Large intestine (tissue), 3 donors: ENCODE results near the gene SPACDR. TPM values are rescaled to one million over a fixed set of nuclear protein-coding genes. Genes with fewer than 3 reads are reported as not detected.

Experiments
- DNase-seq, 2 donors: peaks; one replicate each; pipeline versions ENCODE4 v3.0.0 to v3.0.0-alpha.2; 2013
- H3K27ac ChIP-seq: one replicate; pipeline ENCODE4 v1.5.1; 2013; ENCODE audit warnings: low read length
- H3K27me3 ChIP-seq: 2 replicates; pipeline ENCODE4 v1.6.1; 2013; ENCODE audit warnings: low read length; ENCODE audit not compliant: control insufficient read depth, insufficient read depth
- H3K36me3 ChIP-seq: 2 replicates; pipeline ENCODE4 v1.6.1; 2013; ENCODE audit warnings: low read length; ENCODE audit not compliant: control insufficient read depth, insufficient read depth
- H3K4me1 ChIP-seq: one replicate; pipeline ENCODE4 v1.6.1; 2013; ENCODE audit warnings: low read length; ENCODE audit not compliant: control insufficient read depth, insufficient read depth
- H3K4me3 ChIP-seq: one replicate; pipeline ENCODE4 v1.5.1; 2013; ENCODE audit warnings: low read length
- H3K9me3 ChIP-seq: one replicate; pipeline ENCODE4 v1.6.1; 2013; ENCODE audit warnings: mild to moderate bottlenecking, low read depth, low read length, moderate library complexity; ENCODE audit not compliant: control insufficient read depth
- WGBS: methylation state at CpG from one replicate; pipeline ENCODE4 v1.1.5; 2013; ENCODE audit warnings: low lambda C conversion rate; ENCODE audit not compliant: insufficient coverage; 5-methylcytosine and 5-hydroxymethylcytosine counted together
- polyA plus RNA-seq: library from polyadenylated mRNA; unstranded; fragments of 120-200 nt; gene quantifications from one replicate; pipeline ENCODE4 v1.2.1, GENCODE V29; 2013

The SPACDR gene
- polyA plus RNA-seq, 1 donor = 1.4 TPM

DNA sequence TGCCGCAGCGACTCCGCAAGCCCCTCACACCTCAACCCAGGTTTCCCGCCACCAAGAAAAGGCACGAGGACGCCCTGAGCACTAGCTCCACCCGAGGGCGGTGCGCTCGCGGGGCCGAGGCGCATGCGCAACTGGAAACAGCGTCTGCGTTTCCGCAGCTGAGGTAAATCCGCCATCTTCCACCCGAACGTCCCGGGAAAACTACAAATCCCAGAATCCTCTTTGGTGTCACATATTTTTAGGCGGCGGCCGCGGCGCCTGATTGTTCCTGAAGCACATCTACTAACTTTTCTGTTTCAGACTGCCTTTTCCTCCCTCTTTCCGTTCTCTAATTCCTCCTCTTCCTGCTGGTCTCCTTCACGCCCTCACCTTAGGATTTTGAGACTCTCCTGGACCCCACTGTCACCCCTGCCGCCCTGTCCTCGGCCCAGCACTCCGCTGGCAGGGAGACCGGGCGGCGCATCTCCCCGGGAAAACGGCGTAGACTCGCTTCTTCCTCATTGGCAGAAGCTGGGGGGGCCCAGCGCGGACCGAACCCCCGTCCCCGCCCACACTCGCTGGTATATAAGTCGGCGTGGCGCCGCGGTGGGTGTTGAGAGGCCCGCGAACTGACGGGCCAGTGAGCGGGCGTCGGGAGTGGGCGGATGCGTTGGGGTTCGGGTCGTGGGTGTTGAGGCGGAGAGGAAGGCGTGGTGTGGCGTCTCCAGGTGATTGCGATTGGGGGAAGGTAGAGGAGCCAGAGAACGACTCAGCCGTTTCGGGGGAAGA lies 35.7 kb downstream of the SPACDR start, which contains the start of gene ZCWPW1:
Gene ZCWPW1, minus strand, starts transcription at position 505 of the 768 bp plus-strand sequence. CDS start 8,054 bp downstream, outside the sequence.
- Histone ChIP-seq H3K36me3 (peaks cover 19% of the 10 kb centered on the region), H3K27ac (peak within 1 kb of the TSS; percentile 99), H3K9me3 (peaks cover 5% of the 10 kb centered on the region), H3K27me3 (no peaks in the 10 kb centered on the region), H3K4me1 (peaks cover 19% of the 10 kb centered on the region), H3K4me3 (peak within 1 kb of the TSS; percentile 76)
- WGBS = 0% methylated on average over 2 of the region's 66 CpGs
- DNase-seq = peak; percentile 99

DNA sequence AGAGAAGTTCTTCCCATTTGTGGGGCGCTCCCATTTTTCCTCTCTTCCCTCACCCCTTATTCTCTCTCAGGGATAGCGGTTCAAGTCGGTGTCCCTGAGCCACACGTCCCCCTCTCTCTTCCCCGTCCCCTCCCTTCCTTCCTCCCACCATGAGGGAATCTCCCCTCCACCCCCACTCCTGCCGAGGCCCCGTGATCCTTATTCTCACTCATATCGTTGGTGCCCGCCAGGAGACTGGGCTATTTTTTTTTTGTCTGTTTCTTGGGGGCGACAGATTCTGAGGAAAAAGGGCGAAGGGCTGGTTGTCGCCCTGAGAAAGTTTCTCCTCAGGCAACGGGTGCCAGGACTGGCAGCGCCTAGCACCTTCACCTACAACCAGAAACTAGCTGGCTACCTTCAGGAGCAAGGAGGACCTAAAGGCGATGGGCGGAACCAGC lies 36.3 kb downstream of the SPACDR start:
- H3K4me1 ChIP-seq = peaks cover 19% of the 10 kb centered on the region
- peaks cover 5% of the 10 kb centered on the region for H3K9me3 ChIP-seq
- peaks cover 13% of the 10 kb centered on the region for H3K36me3 ChIP-seq
- peak overlapping the region; percentile 99 for H3K27ac ChIP-seq
- no peak for DNase-seq
- H3K4me3 ChIP-seq = peak overlapping the region; percentile 76
- WGBS = no CpG with 5 or more reads among the region's 16 CpGs
- H3K27me3 ChIP-seq = no peaks in the 10 kb centered on the region

DNA sequence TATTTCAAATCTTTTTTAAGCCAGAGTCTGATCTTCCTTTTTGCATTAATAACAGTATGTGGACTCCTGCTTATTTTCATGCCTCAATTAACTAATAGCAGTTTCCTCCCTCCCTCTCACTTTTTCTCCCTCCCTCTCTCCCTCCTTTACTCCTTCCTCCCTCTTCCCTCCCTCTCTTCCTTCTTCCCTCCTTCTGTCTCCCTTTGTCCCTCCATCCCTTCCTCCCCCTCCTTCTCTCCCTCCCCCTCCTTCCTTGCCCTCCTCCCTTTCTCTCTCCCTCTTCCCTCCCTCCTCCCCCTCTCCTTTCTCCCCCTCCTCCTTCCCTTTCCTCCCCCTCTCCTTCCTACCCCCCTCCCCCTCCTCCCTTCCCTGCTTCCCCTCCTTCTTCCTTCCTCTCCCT lies 37.5 kb downstream of the SPACDR start:
- Histone ChIP-seq H3K36me3 (peaks cover under 1% of the 10 kb centered on the region), H3K9me3 (peaks cover 5% of the 10 kb centered on the region), H3K4me1 (peaks cover 14% of the 10 kb centered on the region)

DNA sequence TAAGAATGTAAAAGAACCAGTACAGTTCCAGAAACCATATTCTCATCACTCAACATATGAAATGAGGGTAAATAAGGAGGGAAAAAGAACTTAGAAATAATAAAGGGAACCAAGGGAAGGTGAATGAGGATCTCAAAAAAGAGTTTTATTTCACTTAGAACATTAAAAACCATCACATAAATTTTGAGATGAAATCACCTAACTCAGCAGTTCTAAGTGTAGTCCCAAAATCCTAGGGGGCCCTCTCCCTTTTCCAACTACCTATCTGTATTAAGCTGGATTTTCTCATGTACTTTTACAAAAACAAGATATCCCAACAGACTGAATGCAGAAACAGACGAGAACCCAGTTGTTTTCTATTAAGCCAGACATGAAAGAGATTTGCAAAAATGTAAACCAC lies 38.7 kb downstream of the SPACDR start:
- WGBS = 82% methylated on average over 1 of the region's 1 CpG
- H3K27ac ChIP-seq = no peak overlapping the region
- H3K27me3 ChIP-seq = no peaks in the 10 kb centered on the region
- H3K36me3 ChIP-seq = no peaks in the 10 kb centered on the region
- no peak overlapping the region for H3K4me3 ChIP-seq
- DNase-seq = no peak
- peaks cover 5% of the 10 kb centered on the region for H3K9me3 ChIP-seq
- H3K4me1 ChIP-seq = peaks cover 4% of the 10 kb centered on the region

More for the DNA sequence above, 37.5 kb downstream of the SPACDR start:
- no peak overlapping the region for H3K4me3 ChIP-seq
- H3K27me3 ChIP-seq = no peaks in the 10 kb centered on the region
- DNase-seq = no peak
- no peak overlapping the region for H3K27ac ChIP-seq

DNA sequence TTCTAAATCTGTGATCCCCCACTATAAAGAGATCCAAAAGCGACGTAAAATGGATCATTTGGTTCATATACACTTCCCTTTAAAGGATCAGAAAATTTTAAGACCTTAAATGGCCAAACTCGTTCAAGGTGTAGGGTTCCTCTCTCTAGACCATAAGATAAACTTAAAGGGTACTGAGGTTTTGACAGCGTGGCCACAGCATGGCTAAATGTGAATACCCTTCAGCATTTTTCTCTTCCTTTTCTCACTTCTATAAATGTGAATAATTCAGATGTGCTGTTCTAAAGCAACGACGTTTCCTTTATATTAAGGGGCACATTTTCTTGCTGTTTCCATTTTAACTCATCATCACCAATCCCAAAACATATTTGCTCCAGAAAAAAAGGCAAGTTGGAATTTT lies 40.7 kb downstream of the SPACDR start:
- 94% methylated on average over 3 of the region's 6 CpGs for WGBS
- H3K27ac ChIP-seq = no peak overlapping the region
- no peak overlapping the region for H3K4me3 ChIP-seq
- H3K27me3 ChIP-seq = no peaks in the 10 kb centered on the region
- H3K4me1 ChIP-seq = peaks cover 4% of the 10 kb centered on the region
- peaks cover 5% of the 10 kb centered on the region for H3K9me3 ChIP-seq
- no peak for DNase-seq
- no peaks in the 10 kb centered on the region for H3K36me3 ChIP-seq

DNA sequence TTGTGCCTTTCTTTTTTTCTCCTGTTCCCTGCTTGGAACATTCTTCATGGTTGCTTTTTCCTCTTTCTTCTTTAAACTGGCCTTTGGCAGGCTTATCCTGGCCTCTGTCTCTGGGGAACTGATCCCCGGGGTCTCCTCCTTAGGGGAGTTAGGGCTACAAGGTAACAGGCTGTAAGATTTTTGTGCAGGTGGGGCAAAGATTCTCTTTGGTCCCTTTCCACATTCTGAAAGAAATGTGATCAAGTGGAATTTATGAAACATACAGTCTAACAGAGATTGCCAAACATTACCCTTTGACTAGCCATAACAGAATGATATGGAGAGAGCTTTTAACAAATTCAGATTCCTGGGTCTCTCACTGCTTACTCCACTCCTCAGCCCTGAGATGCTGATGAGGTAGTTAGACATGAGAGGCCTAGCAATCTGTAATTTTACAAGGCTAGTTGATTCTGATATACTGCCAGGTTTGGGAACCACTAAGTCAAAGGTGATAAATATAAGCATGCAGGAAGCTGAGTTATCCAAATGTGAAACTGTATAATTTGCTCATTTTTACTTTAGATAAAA lies 44.3 kb downstream of the SPACDR start:
- no peak overlapping the region for H3K4me3 ChIP-seq
- no peaks in the 10 kb centered on the region for H3K9me3 ChIP-seq
- no CpG with 5 or more reads among the region's 1 CpG for WGBS
- no peak for DNase-seq
- no peaks in the 10 kb centered on the region for H3K4me1 ChIP-seq
- no peaks in the 10 kb centered on the region for H3K36me3 ChIP-seq
- no peaks in the 10 kb centered on the region for H3K27me3 ChIP-seq
- H3K27ac ChIP-seq = no peak overlapping the region

DNA sequence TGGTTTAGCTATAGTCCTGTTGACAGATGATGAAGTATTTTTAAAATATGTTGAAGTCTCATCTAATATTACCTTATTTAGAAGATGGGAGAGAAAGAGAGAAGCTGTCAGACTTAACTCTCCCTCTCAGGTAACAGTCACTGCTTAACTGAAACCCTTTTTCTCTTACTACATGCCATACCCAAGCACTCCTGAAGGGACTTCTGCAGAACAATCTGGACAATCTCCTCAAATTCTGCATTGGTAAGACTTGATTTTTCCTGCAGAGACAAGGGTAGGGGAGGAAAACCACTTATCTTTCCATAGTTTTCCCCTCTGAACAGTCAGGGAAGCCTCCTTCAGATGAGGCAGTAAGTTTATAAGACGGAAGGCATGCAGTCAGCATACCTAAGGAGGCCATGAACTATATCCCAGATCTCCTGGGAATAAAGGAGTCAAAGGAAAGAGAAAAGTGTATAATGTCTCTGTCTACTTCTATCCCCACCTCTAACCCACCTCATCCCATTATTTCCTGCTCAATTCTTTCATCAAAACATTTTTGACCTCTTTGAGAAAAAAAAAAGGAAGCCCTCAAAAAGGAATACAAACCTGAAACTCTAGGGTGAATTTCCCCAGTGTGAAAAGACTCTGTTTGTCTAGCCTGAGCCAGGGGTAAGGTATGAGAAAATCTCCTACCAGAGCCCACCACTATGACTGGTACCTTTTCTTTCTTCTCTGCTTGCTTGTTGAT lies 45.0 kb downstream of the SPACDR start:
- no peak overlapping the region for H3K4me3 ChIP-seq
- no peaks in the 10 kb centered on the region for H3K36me3 ChIP-seq
- no CpG with 5 or more reads among the region's 1 CpG for WGBS
- H3K4me1 ChIP-seq = no peaks in the 10 kb centered on the region
- no peaks in the 10 kb centered on the region for H3K9me3 ChIP-seq
- no peaks in the 10 kb centered on the region for H3K27me3 ChIP-seq
- no peak overlapping the region for H3K27ac ChIP-seq
- no peak for DNase-seq

DNA sequence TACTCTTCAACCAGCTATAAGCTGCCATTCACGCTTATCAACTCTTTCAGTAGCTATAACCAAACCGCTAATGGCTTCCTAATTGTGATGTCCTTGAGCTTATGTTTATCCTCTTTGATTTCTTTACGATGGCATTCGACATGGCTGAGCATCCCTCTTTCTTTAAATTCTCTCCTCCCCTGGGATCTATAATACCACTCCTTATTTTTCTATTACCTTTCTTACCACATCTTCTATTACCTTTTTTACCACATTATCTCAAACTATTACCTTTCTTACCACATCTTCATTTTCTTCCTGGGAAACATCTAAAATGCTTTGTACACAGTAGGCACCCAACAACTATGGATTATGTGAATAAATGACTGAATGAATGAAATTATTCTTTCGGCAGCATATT lies 48.6 kb downstream of the SPACDR start:
- H3K4me1 ChIP-seq = no peaks in the 10 kb centered on the region
- H3K27ac ChIP-seq = no peak overlapping the region
- 52% methylated on average over 4 of the region's 5 CpGs for WGBS
- no peak for DNase-seq
- no peaks in the 10 kb centered on the region for H3K9me3 ChIP-seq
- no peaks in the 10 kb centered on the region for H3K27me3 ChIP-seq
- no peak overlapping the region for H3K4me3 ChIP-seq
- no peaks in the 10 kb centered on the region for H3K36me3 ChIP-seq

DNA sequence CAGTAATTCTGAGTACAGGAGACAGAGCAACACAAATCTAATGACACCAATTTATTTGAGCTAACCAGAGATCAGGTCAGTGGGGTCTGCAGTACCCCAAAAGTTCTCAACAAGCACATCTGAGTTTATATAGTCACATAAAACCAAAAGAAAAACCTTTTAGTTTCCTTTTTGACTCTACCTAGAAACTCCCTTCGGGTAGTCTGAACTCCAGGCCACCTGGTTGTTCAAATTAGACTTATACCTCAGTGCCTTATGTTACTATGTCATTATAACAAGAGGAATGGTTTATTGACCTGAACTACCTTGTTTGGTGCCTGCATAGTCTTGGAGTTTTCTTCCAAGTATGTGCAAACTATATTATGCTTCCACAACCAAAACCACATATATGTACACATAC lies 50.2 kb downstream of the SPACDR start:
- Histone ChIP-seq H3K4me3 (no peak overlapping the region), H3K27ac (no peak overlapping the region), H3K27me3 (no peaks in the 10 kb centered on the region), H3K9me3 (no peaks in the 10 kb centered on the region), H3K36me3 (no peaks in the 10 kb centered on the region), H3K4me1 (no peaks in the 10 kb centered on the region)
- DNase-seq = no peak
- WGBS = no CpG with 5 or more reads among the region's 1 CpG

DNA sequence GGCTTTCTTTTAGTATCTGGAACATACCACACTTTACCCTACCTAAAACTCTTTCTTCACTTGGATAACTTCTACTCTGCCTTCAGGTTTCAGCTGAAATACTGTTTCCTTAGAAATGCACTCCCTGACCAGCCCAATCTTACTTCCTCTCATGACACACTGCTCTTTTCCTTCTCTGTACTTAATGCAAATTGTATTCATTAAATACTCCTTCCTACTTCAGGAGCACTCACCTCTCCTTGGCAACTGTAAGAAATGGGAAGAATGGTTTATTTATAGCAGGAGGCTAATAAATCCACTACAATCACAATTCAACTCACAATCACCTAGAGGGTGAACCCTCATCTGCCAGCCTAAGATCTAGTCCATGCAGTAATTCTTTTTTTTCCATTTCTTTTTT lies 50.7 kb downstream of the SPACDR start:
- Histone ChIP-seq H3K4me1 (no peaks in the 10 kb centered on the region), H3K36me3 (no peaks in the 10 kb centered on the region), H3K9me3 (no peaks in the 10 kb centered on the region), H3K27me3 (no peaks in the 10 kb centered on the region), H3K4me3 (no peak overlapping the region), H3K27ac (no peak overlapping the region)
- DNase-seq = no peak
